ENCODE measurements around the gene PTPRZ1.

The PTPRZ1 gene

DNA sequence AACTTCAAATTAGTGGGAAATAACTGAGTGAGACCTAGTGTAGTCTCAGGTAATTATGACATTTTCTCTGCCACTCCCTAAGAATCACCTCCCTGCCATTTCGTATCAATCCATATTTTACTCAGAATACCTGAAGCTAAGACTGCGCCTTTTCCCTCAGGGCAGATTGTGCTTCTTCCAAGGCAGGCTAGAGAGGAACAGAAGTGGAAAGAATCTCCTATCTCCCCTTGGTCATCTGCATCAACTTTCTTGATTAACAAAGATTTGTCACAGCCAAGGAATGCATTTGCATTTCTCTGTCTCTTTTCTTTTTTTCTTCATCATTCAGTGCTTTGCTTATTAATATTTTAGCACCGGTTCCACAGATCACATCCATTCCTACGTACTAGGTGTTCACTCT lies 119.1 kb downstream of the PTPRZ1 start:
- no peak for DNase-seq
- Histone ChIP-seq H3K27me3 (ENCODE audit: insufficient read depth, low read depth, severe bottlenecking) (no peaks in the 10 kb centered on the region), H3K36me3 (no peaks in the 10 kb centered on the region), H3K27ac (no peak overlapping the region), H3K9me3 (ENCODE audit: severe bottlenecking) (no peaks in the 10 kb centered on the region), H3K4me3 (ENCODE audit: low read depth, low read length) (no peak overlapping the region)
- TF ChIP-seq, protein P1, sequence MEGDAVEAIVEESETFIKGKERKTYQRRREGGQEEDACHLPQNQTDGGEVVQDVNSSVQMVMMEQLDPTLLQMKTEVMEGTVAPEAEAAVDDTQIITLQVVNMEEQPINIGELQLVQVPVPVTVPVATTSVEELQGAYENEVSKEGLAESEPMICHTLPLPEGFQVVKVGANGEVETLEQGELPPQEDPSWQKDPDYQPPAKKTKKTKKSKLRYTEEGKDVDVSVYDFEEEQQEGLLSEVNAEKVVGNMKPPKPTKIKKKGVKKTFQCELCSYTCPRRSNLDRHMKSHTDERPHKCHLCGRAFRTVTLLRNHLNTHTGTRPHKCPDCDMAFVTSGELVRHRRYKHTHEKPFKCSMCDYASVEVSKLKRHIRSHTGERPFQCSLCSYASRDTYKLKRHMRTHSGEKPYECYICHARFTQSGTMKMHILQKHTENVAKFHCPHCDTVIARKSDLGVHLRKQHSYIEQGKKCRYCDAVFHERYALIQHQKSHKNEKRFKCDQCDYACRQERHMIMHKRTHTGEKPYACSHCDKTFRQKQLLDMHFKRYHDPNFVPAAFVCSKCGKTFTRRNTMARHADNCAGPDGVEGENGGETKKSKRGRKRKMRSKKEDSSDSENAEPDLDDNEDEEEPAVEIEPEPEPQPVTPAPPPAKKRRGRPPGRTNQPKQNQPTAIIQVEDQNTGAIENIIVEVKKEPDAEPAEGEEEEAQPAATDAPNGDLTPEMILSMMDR (IDR thresholded peaks at IDR 0.05; ENCODE audit: low read depth, low read length): no peak

DNA sequence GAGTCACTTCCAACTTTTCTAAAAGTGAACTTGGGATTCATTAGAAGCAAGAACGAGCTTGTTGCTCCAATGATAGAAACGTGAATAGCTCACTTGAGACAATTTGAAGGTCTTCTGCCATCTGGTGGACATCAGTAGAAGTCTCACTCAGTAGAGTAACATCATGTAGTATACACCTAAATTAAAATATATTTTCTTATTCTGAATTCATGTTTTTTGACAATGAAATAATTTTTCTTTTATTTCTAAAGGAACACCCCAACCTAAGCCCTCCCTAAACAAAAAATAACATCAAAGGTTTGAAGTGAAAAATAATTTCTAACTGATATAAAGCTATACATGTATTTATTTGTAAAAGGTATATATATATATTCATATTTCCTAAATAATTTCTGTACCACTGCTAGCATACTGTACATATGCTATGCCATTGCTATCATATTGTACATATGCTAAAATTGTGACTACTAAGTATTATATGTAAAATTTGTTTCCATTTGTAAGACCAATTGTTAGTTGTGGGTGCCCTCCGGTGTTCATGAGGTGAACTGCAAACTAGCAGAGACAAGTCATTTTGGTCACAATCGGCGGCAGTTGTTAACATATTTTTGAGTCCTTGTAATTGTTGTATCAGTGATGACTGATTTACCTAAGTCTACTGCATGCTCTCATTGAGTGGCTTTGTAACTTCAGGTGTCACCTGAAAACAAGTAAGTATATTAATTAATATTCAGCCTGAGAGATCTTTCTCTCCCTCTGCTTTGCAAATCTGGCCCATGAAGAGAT lies 121.9 kb downstream of the PTPRZ1 start:
- Histone ChIP-seq H3K27me3 (ENCODE audit: insufficient read depth, low read depth, severe bottlenecking) (no peaks in the 10 kb centered on the region), H3K4me3 (ENCODE audit: low read depth, low read length) (no peak overlapping the region), H3K27ac (no peak overlapping the region), H3K9me3 (ENCODE audit: severe bottlenecking) (no peaks in the 10 kb centered on the region), H3K36me3 (no peaks in the 10 kb centered on the region)
- DNase-seq: peak; percentile 66
- TF ChIP-seq, protein P1 (IDR thresholded peaks at IDR 0.05; ENCODE audit: low read depth, low read length): peak; percentile 56

DNA sequence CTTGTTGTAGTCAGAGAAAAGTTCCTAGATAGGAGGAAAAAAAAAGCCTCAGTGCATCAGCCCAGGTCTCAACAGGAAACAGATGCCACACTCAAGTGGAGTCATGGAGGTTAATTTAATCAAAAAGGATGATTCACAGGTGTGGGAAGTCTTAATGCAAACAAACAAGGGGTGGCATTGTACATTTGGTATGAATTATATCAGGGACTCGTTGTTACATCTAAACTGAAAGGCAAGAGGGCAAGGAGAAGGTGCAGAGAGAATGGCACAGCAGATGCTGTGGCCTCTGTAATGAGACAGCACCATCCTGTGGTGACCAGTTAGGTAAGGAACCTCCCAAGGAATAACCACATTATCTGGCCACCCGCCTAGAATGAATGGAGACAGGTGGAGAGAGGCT lies 133.7 kb downstream of the PTPRZ1 start:
- TF ChIP-seq, protein P1 (IDR thresholded peaks at IDR 0.05; ENCODE audit: low read depth, low read length): 0 out of 2 replicates have a peak, but pooled peaks have one; percentile 13
- Histone ChIP-seq H3K4me3 (ENCODE audit: low read depth, low read length) (no peak overlapping the region), H3K36me3 (no peaks in the 10 kb centered on the region), H3K27ac (no peak overlapping the region), H3K27me3 (ENCODE audit: insufficient read depth, low read depth, severe bottlenecking) (no peaks in the 10 kb centered on the region), H3K9me3 (ENCODE audit: severe bottlenecking) (no peaks in the 10 kb centered on the region)
- DNase-seq: no peak

DNA sequence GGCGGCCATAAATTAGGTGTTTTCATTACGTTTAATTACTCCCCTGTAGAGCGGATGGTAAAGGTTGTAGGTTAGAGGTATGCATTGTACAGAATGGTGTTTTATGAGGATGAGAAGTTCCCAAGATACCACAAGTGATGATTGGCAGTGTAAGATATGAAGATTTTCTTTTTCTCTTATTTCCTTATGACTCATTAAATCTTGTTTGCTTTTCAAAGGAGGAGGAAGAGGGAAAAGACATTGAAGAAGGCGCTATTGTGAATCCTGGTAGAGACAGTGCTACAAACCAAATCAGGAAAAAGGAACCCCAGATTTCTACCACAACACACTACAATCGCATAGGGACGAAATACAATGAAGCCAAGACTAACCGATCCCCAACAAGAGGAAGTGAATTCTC lies 137.2 kb downstream of the PTPRZ1 start:
- no peaks in the 10 kb centered on the region for H3K36me3 ChIP-seq
- no peaks in the 10 kb centered on the region for H3K9me3 ChIP-seq (ENCODE audit: severe bottlenecking)
- no peak overlapping the region for H3K27ac ChIP-seq
- TF ChIP-seq, protein P1 (IDR thresholded peaks at IDR 0.05; ENCODE audit: low read depth, low read length): no peak
- no peaks in the 10 kb centered on the region for H3K27me3 ChIP-seq (ENCODE audit: insufficient read depth, low read depth, severe bottlenecking)
- H3K4me3 ChIP-seq (ENCODE audit: low read depth, low read length): no peak overlapping the region
- no peak for DNase-seq

DNA sequence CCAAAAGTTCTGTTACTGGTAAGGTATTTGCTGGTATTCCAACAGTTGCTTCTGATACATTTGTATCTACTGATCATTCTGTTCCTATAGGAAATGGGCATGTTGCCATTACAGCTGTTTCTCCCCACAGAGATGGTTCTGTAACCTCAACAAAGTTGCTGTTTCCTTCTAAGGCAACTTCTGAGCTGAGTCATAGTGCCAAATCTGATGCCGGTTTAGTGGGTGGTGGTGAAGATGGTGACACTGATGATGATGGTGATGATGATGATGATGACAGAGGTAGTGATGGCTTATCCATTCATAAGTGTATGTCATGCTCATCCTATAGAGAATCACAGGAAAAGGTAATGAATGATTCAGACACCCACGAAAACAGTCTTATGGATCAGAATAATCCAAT lies 140.1 kb downstream of the PTPRZ1 start:
- H3K4me3 ChIP-seq (ENCODE audit: low read depth, low read length): no peak overlapping the region
- no peak for DNase-seq

More for the DNA sequence above, 140.1 kb downstream of the PTPRZ1 start:
- Histone ChIP-seq H3K9me3 (ENCODE audit: severe bottlenecking) (no peaks in the 10 kb centered on the region), H3K27ac (no peak overlapping the region), H3K36me3 (no peaks in the 10 kb centered on the region), H3K27me3 (ENCODE audit: insufficient read depth, low read depth, severe bottlenecking) (no peaks in the 10 kb centered on the region)
- TF ChIP-seq, protein P1 (IDR thresholded peaks at IDR 0.05; ENCODE audit: low read depth, low read length): no peak
